SIG-M5 (cell line): ENCODE data around the gene STK4.
A peak's percentile ranks its signal among the peaks of the same experiment; 100 is the strongest.

Experiments used
- DNase-seq: peaks from one replicate; lab custom pipeline; 2025; lab: John Stamatoyannopoulos, UW

The STK4 gene

DNA sequence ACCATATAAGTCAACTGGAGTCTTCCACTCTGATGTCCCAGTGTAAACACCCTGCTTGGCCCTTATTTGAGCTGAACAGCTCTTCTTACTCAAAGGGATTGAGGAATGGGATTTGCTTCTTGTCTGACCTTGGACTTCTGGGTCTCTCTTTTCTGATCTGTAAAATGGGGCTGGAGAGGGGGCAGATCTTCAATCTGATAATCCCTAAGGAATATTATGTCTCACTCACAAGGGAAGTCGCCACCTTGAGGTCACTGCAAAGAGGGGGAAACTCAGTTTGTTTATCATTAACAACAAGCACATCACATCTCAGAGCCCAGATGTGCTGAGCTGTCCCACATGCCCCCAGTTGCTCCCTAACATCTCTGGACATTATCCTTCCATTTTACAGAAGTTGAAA is 119.6 kb downstream of the STK4 start:
- DNase-seq, result no peak

DNA sequence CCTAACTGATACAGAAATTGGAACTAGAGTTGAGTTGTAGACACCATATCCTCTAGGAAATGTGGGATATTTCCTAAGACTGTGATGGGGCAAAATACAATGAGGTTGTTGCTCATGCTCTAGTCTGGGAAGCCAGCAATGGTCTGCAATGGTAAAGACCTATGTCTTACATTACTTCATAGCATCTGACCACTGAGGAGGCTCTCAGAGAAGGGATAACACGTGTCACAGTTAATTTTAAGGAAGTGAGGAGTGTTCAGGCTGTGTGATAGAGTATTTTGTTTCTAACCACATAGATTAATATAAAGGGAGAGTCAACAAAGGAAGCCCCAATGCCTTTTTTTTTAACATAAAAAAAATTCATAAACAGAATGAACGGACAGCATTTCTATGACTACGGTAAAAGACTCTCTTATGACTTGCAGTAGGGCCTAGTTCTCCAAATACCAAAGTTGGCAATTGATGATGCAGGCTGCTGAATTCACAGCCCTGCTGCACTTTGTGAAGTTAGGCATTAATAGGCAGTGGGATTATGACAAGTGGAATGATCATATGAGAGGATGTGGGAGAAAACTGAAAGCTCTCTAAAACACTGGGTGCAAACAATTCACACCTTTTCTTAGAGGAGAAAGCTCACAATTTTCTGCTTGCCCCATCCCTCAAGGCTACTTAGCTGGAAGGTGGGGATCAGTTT is 120.9 kb downstream of the STK4 start:
- no peak for DNase-seq

DNA sequence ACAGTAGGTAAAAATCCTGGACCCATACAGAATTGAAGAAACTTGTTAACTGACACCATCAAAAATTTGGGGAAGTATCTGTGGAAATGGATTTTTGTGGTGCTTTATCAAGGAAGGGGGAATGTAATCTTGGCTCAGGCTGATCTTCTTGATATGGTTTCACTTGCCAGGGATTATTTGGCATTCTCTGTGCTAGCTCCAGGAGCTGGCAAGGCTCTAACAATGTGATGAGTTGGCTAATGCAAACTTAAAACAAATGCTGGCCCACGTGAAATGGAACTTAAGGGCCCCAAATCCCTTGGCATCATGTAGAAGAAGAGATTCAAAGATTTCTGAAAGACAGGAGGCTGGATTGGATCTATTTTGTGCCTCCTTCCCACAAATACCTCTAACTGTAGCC is 121.5 kb downstream of the STK4 start:
- DNase-seq, result no peak

GRCh38 chr20:45088247-45088646 is 121.9 kb downstream of the STK4 start:
- DNase-seq, result no peak

DNA sequence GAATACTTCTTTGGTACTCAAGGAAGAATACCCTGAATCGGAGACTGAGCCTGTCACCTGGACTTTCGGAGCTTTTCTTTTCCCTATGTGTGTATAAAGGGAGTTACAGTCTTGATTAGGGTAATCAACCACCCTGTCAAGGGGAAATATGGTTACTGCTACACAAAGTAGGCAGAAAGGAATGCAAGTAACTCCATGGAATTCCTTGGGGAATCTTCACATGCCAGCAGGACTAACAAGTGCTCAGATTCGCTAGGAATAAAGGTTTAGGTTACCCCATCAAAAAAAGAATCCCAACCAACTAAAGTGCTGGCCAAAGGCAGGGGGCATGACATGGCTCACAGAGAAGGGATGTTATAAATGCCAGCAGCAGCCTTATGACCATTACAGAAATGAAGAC is 124.2 kb downstream of the STK4 start:
- no peak for DNase-seq

- no peak for DNase-seq
These were observed 125.1 kb downstream of the STK4 start for GRCh38 chr20:45091366-45091765.

DNA sequence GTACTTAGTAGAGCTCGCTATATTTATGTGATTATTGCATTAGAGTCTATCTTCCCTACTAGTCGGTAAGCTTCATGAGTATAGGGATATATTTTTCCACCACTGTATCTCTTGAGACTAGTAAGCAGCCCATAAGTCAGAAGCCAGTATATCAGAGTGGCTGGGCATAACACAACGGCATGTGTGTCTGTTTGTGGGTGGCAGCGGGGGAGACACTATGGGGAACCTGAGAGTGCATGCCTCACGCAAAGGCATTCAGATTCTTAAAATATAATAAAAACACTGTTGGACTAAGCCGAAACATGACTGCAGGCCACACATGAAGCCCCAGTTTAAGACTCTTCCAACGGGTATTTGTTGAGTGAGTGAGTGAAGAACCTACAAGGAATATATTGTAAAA is 126.6 kb downstream of the STK4 start:
- no peak for DNase-seq

- DNase-seq, result no peak
These were observed 127.9 kb downstream of the STK4 start for GRCh38 chr20:45094201-45094600.

DNA sequence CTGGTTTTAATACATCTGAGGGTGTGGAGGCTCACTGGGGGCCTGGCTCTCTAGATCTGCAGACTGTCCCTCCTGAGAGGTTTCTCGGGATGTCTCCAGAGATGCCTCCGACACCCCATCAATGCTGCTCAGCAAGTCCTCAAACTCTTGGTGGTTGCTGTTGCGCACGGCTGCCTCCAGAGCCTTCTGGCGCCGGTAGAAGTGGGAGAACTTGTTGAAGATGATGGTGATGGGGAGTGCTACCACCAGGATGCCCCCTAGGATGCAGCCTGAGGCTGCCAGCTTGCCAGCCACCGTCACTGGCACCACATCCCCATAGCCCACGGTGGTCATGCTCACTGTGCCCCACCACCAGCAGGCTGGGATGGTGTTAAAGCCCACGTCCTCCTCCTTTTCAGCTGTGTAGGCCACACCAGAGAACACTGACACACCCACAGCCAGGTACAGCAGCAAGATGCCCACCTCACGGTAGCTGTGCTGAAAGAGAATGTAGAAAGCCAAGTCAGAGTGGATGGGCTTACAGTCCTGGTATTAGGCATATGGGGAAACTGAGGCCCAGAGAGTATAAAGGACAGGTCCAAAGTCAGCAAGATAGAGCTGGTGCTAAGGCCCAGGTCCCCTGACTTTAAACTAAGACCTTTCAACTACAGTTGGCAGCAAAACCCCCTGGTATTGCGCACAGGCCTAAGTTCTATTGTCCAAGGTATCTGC is 128.7 kb downstream of the STK4 start:
- no peak for DNase-seq

- DNase-seq, result no peak
These were observed 129.5 kb downstream of the STK4 start for GRCh38 chr20:45095805-45096238.

DNA sequence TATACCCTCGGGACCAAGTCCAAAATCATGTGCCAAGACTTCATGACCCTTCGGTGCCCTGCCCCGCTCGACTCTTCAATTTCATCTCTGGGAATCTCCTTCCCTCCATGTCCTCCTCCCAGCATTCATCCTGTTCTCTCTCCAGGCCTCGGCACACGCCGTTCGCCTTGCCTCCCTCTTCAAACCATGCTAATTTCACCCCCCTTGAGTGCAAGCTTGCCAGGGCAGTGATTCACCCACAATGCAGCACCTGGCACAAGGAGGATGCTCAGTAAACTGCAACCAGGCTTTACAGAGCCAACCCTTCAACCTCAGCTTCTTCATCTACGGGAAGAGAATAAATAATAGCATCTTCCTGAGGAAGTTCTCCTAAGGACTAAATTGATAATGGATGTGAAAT is 130.5 kb downstream of the STK4 start:
- DNase-seq, result no peak

DNA sequence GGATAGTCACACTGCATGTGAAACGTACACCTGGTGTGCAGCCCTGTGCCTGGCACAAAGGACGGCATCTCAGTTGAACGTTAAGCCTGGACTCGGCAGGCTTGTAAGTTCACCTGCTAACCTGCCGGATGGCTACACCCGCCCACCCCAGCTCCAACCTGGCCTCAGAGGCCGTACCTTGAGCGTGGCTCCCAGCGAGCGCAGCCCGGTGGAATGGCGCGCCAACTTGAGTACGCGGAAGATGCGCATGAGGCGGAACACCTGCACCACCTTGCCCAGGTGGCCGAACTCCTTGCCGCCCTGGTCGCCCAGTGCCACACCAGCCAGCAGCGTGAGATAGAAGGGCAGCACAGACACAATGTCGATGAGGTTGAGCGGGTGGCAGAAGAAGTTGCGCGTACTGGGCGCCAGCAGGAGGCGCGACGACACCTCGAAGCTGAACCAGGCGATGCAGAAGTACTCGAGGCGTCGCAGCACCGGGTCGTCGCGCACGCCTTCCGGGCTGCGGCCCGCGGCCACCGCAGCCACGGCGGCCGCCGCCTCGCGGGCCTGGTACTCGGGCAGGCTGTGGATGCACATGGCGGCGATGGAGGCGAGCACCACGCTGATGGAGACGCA is 131.3 kb downstream of the STK4 start:
- DNase-seq, result no peak

DNA sequence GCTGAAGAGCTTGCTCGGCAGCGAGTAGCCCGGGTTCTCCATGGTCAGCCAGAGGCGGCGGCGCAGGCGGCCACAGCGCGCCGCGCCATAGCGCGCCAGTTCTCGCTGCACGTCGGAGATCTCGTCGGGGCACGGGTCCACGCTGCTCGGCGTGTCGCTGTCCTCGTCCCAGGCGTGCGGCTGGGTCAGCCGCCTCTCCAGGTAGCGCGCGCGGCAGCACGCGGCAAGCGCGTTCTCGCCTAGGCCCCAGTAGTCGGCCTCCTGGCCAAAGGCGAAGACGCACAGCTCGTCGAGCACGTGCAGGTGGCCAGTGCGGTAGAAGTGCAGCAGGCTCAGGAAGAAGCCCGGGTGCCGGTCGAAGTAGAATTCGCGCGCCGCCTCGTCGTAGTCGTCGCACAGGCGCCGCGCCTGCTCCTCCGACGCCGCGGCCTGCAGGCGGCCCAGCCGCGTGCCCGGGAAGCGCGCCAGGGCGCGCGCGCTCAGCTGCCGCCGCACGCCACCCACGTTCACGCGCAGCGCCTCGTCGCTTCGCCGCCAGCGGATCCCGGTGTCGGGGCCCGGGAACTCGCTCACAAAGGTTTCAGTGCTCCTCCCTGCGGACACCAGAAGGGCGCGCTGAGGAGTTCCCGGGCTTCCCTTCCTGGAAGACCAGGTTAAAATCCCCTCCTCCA is 131.9 kb downstream of the STK4 start:
- no peak for DNase-seq

DNA sequence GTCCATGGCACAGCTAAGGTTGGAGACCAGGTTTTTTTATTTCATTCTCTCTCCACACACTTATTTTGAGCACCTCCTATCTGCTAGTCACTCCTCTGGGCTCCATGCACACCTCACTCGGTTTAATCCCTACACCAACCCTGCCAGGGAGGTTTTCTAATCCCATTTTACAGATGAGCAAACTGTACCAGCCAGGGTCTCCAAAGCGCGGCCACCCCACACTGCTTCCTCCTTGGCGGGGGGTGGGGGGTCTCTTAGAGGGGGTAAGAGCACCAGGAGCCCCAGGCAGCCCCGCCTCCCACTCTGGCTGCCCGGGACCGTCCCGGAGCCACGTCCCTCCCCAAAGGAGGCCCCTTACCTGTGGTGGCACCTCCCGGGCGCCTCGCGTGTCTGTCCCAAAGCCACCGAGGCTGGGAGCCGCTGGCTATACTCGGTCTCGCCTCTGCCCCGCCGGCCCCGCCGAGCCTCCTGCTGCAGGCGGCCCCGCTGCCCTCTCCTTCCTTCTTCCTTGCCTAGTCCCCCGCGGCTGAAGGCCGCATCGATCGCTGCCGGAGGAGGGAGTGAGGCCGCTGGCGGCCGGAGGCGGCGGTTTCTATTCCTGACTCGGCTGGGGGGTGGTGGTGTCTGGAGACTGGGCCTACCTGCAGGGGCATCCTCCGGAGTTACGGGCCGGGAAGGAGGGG is 134.4 kb downstream of the STK4 start, which contains the start of gene KCNS1:
KCNS1 (minus strand) TSS at position 565 of the 683 bp plus-strand sequence. CDS start 1,891 bp downstream, outside the sequence.
- no peak for DNase-seq

DNA sequence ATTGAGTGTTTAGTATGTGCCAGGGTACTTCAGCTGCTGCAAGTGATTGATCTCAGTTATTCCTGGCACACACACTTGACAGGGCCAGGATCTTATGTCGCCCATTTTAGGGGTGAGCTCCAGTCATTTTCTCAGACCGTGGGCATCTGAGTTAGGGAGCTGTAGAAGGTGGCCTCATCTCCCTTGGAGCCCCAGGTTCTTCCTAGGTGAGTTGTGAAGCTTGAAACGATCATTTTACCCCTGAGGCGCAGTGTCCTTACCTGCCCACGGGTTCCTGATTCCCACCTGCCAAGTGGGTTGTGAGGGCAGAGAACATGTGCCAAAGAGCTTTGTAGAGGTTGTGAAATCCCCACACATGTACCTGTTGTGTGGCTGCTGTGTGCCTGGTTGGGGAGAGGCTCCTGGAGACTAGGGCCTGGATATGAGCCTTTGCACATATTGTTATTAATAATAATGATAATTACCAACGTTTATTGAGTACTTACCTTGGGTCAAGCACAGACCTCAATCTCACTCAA is 135.1 kb downstream of the STK4 start:
- DNase-seq, result no peak

DNA sequence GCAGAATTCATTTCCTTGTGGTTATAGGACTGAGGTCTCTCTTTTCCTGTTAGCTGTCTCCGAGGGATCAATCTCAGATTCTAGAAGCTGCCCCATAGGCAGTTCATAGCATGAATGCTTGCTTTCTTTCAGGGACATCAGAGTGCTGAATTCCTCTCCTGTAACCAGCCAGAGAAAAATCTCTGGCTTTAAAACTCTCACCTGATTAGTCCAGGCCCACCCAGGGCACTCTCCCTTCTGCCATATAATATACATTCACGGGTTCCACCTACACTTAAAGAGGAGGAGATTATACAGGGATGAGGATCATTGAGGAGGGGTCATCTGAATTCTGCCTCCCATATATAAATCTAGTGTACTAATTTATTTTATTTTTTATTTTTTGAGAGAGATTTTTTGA is 136.8 kb downstream of the STK4 start:
- no peak for DNase-seq

- peak; percentile 46 for DNase-seq
These were observed 138.5 kb downstream of the STK4 start for GRCh38 chr20:45104786-45105185.

DNA sequence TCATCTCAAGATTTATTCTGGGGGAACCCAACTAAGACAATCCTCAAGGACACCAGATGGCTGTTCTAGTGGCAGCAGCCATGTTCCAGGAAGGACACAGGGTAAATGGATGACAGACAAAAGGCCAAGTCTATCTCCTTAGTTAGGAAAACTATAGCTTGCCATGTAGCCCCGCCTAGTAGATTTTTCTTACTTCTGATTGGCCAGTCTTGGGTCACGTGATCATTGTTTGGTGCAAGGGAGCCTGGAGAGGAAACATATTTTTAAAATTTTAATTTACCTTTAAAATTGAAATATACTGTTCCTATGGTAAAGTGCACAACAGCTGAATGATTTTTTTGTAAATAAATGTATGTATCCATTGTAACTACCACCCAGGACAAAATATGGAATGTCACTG is 139.0 kb downstream of the STK4 start:
- no peak for DNase-seq

DNA sequence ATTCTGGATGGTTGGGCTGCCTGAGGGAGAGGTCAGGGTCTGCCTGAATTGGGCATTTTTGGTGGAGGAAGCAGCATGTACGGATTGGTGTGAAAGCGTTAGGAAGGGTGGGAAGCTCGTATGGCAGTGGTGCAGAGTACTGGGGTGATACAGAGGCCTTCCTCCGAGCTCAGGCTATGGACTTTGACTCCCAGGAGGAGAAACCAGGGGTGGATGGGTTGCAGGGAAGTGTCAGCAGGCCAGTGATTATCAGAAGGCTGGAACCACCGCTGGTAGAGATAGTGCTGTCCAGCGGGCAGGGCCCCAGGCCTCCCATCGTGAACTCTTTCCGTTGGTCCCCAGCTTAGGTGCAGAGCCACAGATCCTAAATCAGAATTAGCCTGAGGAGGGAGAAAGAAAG is 143.3 kb downstream of the STK4 start:
- no peak for DNase-seq

DNA sequence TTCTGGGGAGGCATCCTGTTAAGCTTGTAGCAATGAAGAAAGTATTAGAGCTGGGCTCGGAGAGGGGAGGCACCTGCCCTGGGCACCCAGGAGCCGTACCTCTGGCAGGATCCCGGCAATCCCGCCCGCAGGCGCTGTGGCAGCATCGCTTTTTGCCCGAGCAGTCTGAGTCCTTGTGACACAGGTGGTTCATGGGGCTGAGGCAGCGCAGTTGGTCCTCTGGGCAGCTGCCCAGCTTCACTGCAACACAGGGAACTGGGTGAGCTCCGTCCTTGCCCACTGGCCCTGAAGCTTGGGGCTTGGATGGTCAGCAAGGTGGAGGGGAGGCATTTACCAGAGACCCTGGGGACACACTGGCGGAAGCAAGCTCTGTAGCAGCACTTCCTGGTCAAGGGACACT is 144.0 kb downstream of the STK4 start:
- DNase-seq, result no peak

DNA sequence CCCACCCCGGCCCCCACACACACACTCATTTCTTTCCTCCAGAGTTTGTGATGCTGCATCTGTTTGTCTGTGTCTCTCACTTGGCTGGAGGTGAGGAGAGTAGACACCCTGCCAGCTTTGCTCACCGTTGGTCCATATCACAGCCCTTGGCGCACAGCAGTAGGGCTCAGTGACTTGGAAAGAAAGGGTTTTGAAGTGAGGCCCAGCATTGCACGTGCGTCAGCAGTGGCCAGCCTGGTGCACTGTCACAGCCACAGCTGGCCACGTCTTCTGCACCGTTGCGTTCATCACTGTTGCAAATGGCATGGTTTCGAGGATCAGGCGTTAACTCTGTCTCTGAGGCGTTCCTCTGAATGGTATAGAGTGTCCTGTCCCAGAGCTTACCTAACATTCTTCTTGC is 145.0 kb downstream of the STK4 start:
- no peak for DNase-seq
